Neural cell (in vitro differentiated cells): Measurements from ENCODE around the gene TRIM15. TPM values are rescaled to one million over a fixed set of nuclear protein-coding genes. Genes with fewer than 3 reads are reported as not detected.

ENCODE experiments used
- H2AFZ ChIP-seq: fragments of 200-600, 300-800 bp; sonication (generic), shearing (Covaris generic); 2 replicates; pipeline ENCODE4 v1.6.0; 2014; ENCODE audit warnings: low read depth, mild to moderate bottlenecking, antibody characterized with exemption, low read length, moderate library complexity
- H3F3A ChIP-seq: fragments of 200-600 bp; shearing (Covaris generic); 2 replicates; pipeline ENCODE4 v1.6.1; 2016; ENCODE audit warnings: mild to moderate bottlenecking, moderate library complexity, mixed read lengths, antibody characterized with exemption, low read length; ENCODE audit not compliant: insufficient read depth, poor library complexity, severe bottlenecking
- H3K27ac ChIP-seq: fragments of 200-600, 300-800 bp; sonication (generic), shearing (Covaris generic); 2 replicates; pipeline ENCODE4 v1.5.1; 2014; ENCODE audit warnings: mild to moderate bottlenecking, low read length, moderate library complexity
- H3K27me3 ChIP-seq: fragments of 300-800, 200-600 bp; sonication (generic), shearing (Covaris generic); 2 replicates; pipeline ENCODE4 v1.6.0; 2014; ENCODE audit warnings: mild to moderate bottlenecking, low read depth, low read length, moderate library complexity; ENCODE audit not compliant: insufficient read depth
- H3K36me3 ChIP-seq: fragments of 300-800, 200-600 bp; sonication (generic), shearing (Covaris generic); 2 replicates; pipeline ENCODE4 v1.5.1; 2014; ENCODE audit warnings: mild to moderate bottlenecking, antibody characterized with exemption, low read length, moderate library complexity; ENCODE audit not compliant: insufficient read depth
- H3K4me2 ChIP-seq: fragments of 300-800, 200-600 bp; sonication (generic), shearing (Covaris generic); 2 replicates; pipeline ENCODE4 v1.6.0; 2014; ENCODE audit warnings: mild to moderate bottlenecking, low read length
- H3K4me3 ChIP-seq: fragments of 300-800, 200-600 bp; sonication (generic), shearing (Covaris generic); 2 replicates; pipeline ENCODE4 v1.5.1; 2014; ENCODE audit warnings: mild to moderate bottlenecking, low read length, moderate library complexity
- H3K79me2 ChIP-seq: fragments of 200-600 bp; shearing (Covaris generic); replicated peaks from 2 replicates; pipeline ENCODE4 v1.6.0; 2014; ENCODE audit warnings: mild to moderate bottlenecking, low read length, moderate library complexity; ENCODE audit not compliant: insufficient read depth
- H3K9ac ChIP-seq: fragments of 300-800, 200-600 bp; sonication (generic), shearing (Covaris generic); 2 replicates; pipeline ENCODE4 v1.6.1; 2016; ENCODE audit warnings: mild to moderate bottlenecking, low read length, mixed read lengths
- H3K9me2 ChIP-seq: fragments of 200-600 bp; shearing (Covaris generic); 2 replicates; pipeline ENCODE4 v1.6.1; 2016; ENCODE audit warnings: mild to moderate bottlenecking, low read length, mixed read lengths; ENCODE audit not compliant: insufficient read depth
- H3K9me3 ChIP-seq: fragments of 200-600, 300-800 bp; sonication (generic), shearing (Covaris generic); 2 replicates; pipeline ENCODE4 v1.6.1; 2016; ENCODE audit warnings: mild to moderate bottlenecking, mixed run types, low read length, moderate library complexity, mixed read lengths
- H4K20me1 ChIP-seq: fragments of 200-600 bp; shearing (Covaris generic); 2 replicates; pipeline ENCODE4 v1.6.1; 2016; ENCODE audit warnings: mild to moderate bottlenecking, mixed run types; ENCODE audit not compliant: insufficient read depth
- CTCF ChIP-seq: fragments of 450-650 bp; IDR thresholded peaks from 2 replicates; pipeline ENCODE4 v1.5.1; 2014; ENCODE audit warnings: antibody characterized with exemption, mild to moderate bottlenecking, moderate library complexity; ENCODE audit not compliant: poor library complexity, severe bottlenecking
- EP300 ChIP-seq: fragments of 450-650 bp; conservative IDR thresholded peaks from 2 replicates; pipeline ENCODE4 v1.6.1; 2014; ENCODE audit warnings: antibody characterized with exemption, mild to moderate bottlenecking, moderate library complexity; ENCODE audit not compliant: poor library complexity, severe bottlenecking
- EZH2 ChIP-seq: fragments of 200-600, 300-800 bp; shearing (Covaris generic), sonication (generic); IDR thresholded peaks from 2 replicates; pipeline ENCODE4 v1.6.1; 2014; ENCODE audit warnings: antibody characterized with exemption, low read length, borderline replicate concordance, mild to moderate bottlenecking; ENCODE audit not compliant: insufficient read depth, poor library complexity, severe bottlenecking
- MXI1 ChIP-seq: fragments of 450-650 bp; conservative IDR thresholded peaks from 2 replicates; pipeline ENCODE4 v1.6.1; 2014; ENCODE audit warnings: antibody characterized with exemption, mild to moderate bottlenecking; ENCODE audit not compliant: poor library complexity, severe bottlenecking
- POLR2AphosphoS5 ChIP-seq: IDR thresholded peaks from 2 replicates; pipeline ENCODE4 v1.6.1; 2012
- RAD21 ChIP-seq: fragments of 450-650 bp; conservative IDR thresholded peaks from 2 replicates; pipeline ENCODE4 v1.6.1; 2014; ENCODE audit warnings: antibody characterized with exemption, mild to moderate bottlenecking, moderate library complexity
- REST ChIP-seq: IDR thresholded peaks from 2 replicates; pipeline ENCODE4 v1.6.1; 2012; ENCODE audit warnings: borderline replicate concordance
- SMC3 ChIP-seq: fragments of 450-650 bp; conservative IDR thresholded peaks from 2 replicates; pipeline ENCODE4 v1.6.1; 2014; ENCODE audit warnings: antibody characterized with exemption, mild to moderate bottlenecking, moderate library complexity; ENCODE audit not compliant: poor library complexity
- TAF1 ChIP-seq: IDR thresholded peaks from 2 replicates; pipeline ENCODE4 v1.6.1; 2012; ENCODE audit warnings: low read depth
- polyA plus RNA-seq: library from polyadenylated mRNA; depleted of rRNA; stranded (reverse); fragments of >200 nt; gene quantifications from 2 replicates; pipeline ENCODE4 v1.2.3, GENCODE V29; 2014

The TRIM15 gene
- polyA plus RNA-seq, 1 donor from 2014 or later, result not detected

GRCh38 chr6:30204116-30204515, 40.8 kb downstream of the TRIM15 start:
- Histone ChIP-seq H3K9me2 (no peaks in the 10 kb centered on the region), H3K9ac (no peak overlapping the region), H3K9me3 (no peaks in the 10 kb centered on the region), H3K27ac (no peak overlapping the region), H4K20me1 (no peaks in the 10 kb centered on the region), H3K4me3 (no peak overlapping the region), H2AFZ (no peak overlapping the region), H3K27me3 (no peaks in the 10 kb centered on the region), H3K4me2 (no peak overlapping the region), H3F3A (no peaks in the 10 kb centered on the region), H3K36me3 (no peaks in the 10 kb centered on the region), H3K79me2 (no peaks in the 10 kb centered on the region)
- TF ChIP-seq REST (no peak), TAF1 (no peak), MXI1 (no peak), CTCF (no peak)

- H4K20me1 ChIP-seq, result no peaks in the 10 kb centered on the region
- H3K9me2 ChIP-seq, result no peaks in the 10 kb centered on the region
- no peaks in the 10 kb centered on the region for H3K9me3 ChIP-seq
- no peak overlapping the region for H2AFZ ChIP-seq
- H3K4me2 ChIP-seq, result no peak overlapping the region
- no peaks in the 10 kb centered on the region for H3F3A ChIP-seq
- H3K27me3 ChIP-seq, result no peaks in the 10 kb centered on the region
- H3K79me2 ChIP-seq, result peaks cover 11% of the 10 kb centered on the region
- no peak overlapping the region for H3K4me3 ChIP-seq
- no peaks in the 10 kb centered on the region for H3K36me3 ChIP-seq
- no peak overlapping the region for H3K9ac ChIP-seq
- H3K27ac ChIP-seq, result no peak overlapping the region
- TF ChIP-seq MXI1 (no peak), POLR2AphosphoS5 (no peak), CTCF (no peak), EP300 (no peak), RAD21 (no peak), EZH2 (no peak), TAF1 (no peak), SMC3 (no peak), REST (no peak)
These were observed 42.8 kb downstream of the TRIM15 start for GRCh38 chr6:30206152-30206551.
